Psoas muscle (tissue), 8 donors: ENCODE measurements around the gene CHCHD1. TPM values are rescaled to one million over a fixed set of nuclear protein-coding genes. Genes with fewer than 3 reads are reported as not detected.

Experiments used
- ATAC-seq, 4 donors: fragments of 200-7000 bp; cut with Tn5 transposase; one replicate each; pipeline ENCODE4 v1.9.1; 2020; ENCODE audit warnings: moderate library complexity in 3 of 4, mild to moderate bottlenecking in 2 of 4
- DNase-seq, 2 donors: peaks; one replicate each; pipeline ENCODE4 v3.0.0-alpha.2; 2020
- H3K27ac ChIP-seq: fragments of 200-600 bp; one replicate; pipeline ENCODE4 v1.8.0; 2022
- H3K27me3 ChIP-seq, 3 donors: fragments of 200-600 bp in 1 of 3; one replicate each; pipeline versions ENCODE4 v1.6.1 to v1.8.0; 2013 to 2022; ENCODE audit warnings: low read length in 2 of 3, mild to moderate bottlenecking in 2 of 3, moderate library complexity in 1 of 3; ENCODE audit not compliant: insufficient read depth in 3 of 3
- H3K36me3 ChIP-seq, 2 donors: fragments of 200-600 bp in 1 of 2; one replicate each; pipeline versions ENCODE4 v1.6.1 to v1.8.0; 2013 to 2022; ENCODE audit warnings: low read depth in 1 of 2, mild to moderate bottlenecking in 1 of 2, moderate library complexity in 1 of 2; ENCODE audit not compliant: insufficient read depth in 1 of 2
- H3K4me1 ChIP-seq: fragments of 200-600 bp; one replicate; pipeline ENCODE4 v1.8.0; 2022
- H3K4me3 ChIP-seq: fragments of 200-600 bp; one replicate; pipeline ENCODE4 v1.8.0; 2022; ENCODE audit warnings: mild to moderate bottlenecking
- H3K9me3 ChIP-seq: fragments of 200-600 bp; one replicate; pipeline ENCODE4 v1.8.0; 2022
- WGBS, 3 donors: extraction: QIAGEN DNeasy Blood & Tissue Kit; methylation state at CpG; one replicate each; pipeline versions ENCODE4 v1.1.6 to v1.1.7; 2013; 5-methylcytosine and 5-hydroxymethylcytosine counted together
- intact Hi-C, 2 donors: fragments of 100-400 bp; cut with DNase I; formaldehyde crosslinking; loops; one replicate each; pipeline versions ENCODE4 v1.11.0 to v1.14.2; 2022
- polyA plus RNA-seq, 3 donors: library from polyadenylated mRNA; stranded (reverse); fragments of 200-250 nt; gene quantifications; one replicate each; pipeline ENCODE4 v1.2.3, GENCODE V29; 2013
- total RNA-seq, 4 donors: library from RNA; stranded (reverse); fragmentation: NEBNext Ultra II Directional in 2 of 4; extraction: Animal tissue kit (Norgen Biotek cat#: 25700) in 2 of 4; gene quantifications; one replicate each; pipeline versions ENCODE4 v1.2.1 to v1.2.4, GENCODE V29; 2021 to 2023
- TF ChIP-seq, protein P1 (sequence below): fragments of 200-600 bp; IDR thresholded peaks from one replicate; pipeline ENCODE4 v1.8.0; 2022; ENCODE audit warnings: antibody characterized with exemption
- donor health status: healthy with polysubstance abuse.
- donor health status: DM: no; HTN: no; CAD: no; lungs with moderate emphysema.
- donor health status: Bipolar disorder and iron deficiency.
- donor health status: healthy.
- donor health status: DM: yes; HTN: yes; CAD: no.
- donor health status: DM: no; HTN: no; CAD: no.
- donor health status: DM: no; HTN: no; CAD: no.
- donor health status: DM: yes; HTN: yes; CAD: no.

The CHCHD1 gene
- total and polyA plus RNA-seq, 7 donors = 19.9 to 98.7 (median 30.9) TPM

DNA sequence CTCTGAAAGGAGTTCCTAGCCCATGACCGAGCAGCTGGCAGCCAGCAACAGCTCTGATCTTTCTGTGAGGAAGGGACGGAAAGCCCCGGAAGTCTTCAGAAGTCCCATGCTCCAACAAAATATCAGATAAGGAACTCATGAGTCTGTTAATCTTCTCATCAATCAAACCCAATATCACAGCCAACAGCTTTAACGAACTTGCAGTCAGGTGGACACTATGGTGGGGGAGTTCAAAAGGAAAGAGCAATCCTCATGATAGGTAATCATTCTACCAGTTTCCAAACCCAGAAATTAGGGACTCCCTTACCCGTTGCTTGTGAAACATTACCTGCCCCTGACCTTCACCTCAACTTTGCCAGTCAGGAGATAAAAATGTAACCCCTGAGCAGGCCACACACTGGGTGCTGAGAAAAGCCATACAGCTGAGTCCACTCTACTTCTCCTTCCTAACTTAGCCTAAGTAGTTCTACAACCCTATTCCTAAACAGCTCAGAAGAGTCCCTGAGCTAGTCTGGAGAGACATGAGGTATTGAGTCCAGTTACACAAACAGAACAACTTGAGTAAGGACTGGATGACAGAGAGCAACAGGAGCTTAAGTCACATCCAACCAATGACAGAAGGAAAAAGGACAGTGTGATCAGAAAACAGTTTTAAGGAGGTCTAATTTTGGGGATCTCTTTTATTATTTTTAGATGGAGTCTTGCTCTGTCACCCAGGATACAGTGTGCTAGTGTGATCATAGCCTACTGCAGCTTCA, 27.4 kb downstream of the CHCHD1 start:
- Histone ChIP-seq H3K4me1 (peaks cover 19% of the 10 kb centered on the region), H3K27ac (no peak overlapping the region), H3K27me3 (no peaks in the 10 kb centered on the region), H3K9me3 (no peaks in the 10 kb centered on the region), H3K4me3 (no peak overlapping the region), H3K36me3 (peaks cover 6 to 76% of the 10 kb centered on the region in 2 donors)
- intact Hi-C loops = no loop called here
- DNase-seq (peak in 1 of 2 donors; percentile 26), ATAC-seq (no peak)
- TF ChIP-seq, protein P1, sequence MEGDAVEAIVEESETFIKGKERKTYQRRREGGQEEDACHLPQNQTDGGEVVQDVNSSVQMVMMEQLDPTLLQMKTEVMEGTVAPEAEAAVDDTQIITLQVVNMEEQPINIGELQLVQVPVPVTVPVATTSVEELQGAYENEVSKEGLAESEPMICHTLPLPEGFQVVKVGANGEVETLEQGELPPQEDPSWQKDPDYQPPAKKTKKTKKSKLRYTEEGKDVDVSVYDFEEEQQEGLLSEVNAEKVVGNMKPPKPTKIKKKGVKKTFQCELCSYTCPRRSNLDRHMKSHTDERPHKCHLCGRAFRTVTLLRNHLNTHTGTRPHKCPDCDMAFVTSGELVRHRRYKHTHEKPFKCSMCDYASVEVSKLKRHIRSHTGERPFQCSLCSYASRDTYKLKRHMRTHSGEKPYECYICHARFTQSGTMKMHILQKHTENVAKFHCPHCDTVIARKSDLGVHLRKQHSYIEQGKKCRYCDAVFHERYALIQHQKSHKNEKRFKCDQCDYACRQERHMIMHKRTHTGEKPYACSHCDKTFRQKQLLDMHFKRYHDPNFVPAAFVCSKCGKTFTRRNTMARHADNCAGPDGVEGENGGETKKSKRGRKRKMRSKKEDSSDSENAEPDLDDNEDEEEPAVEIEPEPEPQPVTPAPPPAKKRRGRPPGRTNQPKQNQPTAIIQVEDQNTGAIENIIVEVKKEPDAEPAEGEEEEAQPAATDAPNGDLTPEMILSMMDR = no peak
- 60 to 69% (median 65%) methylated on average over 5 of the region's 5 CpGs for WGBS, 3 donors

DNA sequence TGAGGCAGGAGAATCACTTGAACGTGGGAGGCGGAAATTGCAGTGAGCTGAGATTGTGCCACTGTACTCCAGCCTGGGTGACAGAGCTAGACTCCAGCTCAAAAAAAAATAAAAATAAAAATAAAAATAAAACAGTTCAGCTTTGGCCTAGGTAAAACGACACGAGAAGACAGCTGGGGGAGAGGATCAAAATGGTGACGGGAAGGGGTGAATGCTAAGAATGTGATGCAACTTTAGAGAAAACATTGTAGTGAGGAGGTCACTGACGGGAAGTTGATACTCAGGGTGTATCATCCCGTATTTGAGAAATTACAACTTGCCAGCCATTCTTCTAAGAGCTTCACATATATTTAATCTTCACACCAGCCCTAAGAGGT, 28.5 kb downstream of the CHCHD1 start:
- H3K27ac ChIP-seq = peak overlapping the region; percentile 90
- TF ChIP-seq, protein P1 = no peak
- 57 to 80% (median 66%) methylated on average over 7 of the region's 7 CpGs for WGBS, 3 donors
- no peaks in the 10 kb centered on the region for H3K27me3 ChIP-seq
- H3K4me3 ChIP-seq = peak overlapping the region; percentile 91
- DNase-seq (no peak), ATAC-seq (no peak)
- peaks cover 19% of the 10 kb centered on the region for H3K4me1 ChIP-seq
- peaks cover 9 to 76% of the 10 kb centered on the region in 2 donors for H3K36me3 ChIP-seq
- no peaks in the 10 kb centered on the region for H3K9me3 ChIP-seq
- intact Hi-C loops = no loop called here

DNA sequence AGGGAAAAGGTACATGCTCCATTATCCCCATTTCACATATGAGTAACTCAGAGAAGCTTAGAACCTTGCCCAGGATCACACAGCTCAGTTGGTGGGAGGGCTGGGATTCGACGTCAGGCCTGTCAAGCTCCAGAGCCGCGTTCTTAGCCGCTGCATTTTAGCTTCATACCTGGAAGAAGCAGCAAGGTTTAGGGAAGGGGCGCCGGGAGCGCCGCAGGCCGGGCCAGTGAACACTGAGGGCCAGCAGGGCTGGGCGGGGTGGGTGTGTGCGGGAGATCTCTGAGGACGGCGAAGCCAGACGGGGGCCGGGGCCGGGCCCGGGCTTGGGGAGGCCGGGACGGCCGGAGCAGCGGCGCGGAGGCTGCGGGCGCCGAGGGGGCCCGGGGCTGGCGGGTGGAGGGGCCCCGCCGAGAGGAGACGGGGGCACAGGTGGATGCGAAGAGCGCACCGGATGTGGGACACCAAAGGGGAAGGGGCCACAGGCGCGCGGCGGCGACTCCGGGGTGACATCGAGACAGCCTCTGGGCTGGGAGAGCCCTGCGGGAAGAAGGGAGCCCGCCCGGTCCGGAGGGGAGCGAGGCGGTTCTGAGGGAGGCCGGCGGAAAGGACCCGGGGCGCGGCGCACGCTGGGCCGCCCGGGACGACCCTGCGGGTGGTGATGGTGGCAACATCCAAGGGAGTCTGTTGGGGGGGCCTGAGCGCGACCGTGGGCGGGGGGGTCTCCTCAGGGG, 29.1 kb downstream of the CHCHD1 start:
- H3K27ac ChIP-seq = peak overlapping the region; percentile 90
- 1 to 2% (median 1%) methylated on average over 19 to 63 of the region's 63 CpGs for WGBS, 3 donors
- intact Hi-C loops = no loop called here
- no peaks in the 10 kb centered on the region for H3K27me3 ChIP-seq
- peaks cover 19% of the 10 kb centered on the region for H3K4me1 ChIP-seq
- peak; percentile 44 to 67 for DNase-seq
- peaks cover 9 to 76% of the 10 kb centered on the region in 2 donors for H3K36me3 ChIP-seq
- TF ChIP-seq, protein P1 = no peak
- peak; percentile 20 to 43 (median 34) for ATAC-seq
- H3K9me3 ChIP-seq = no peaks in the 10 kb centered on the region
- H3K4me3 ChIP-seq = peak overlapping the region; percentile 91

DNA sequence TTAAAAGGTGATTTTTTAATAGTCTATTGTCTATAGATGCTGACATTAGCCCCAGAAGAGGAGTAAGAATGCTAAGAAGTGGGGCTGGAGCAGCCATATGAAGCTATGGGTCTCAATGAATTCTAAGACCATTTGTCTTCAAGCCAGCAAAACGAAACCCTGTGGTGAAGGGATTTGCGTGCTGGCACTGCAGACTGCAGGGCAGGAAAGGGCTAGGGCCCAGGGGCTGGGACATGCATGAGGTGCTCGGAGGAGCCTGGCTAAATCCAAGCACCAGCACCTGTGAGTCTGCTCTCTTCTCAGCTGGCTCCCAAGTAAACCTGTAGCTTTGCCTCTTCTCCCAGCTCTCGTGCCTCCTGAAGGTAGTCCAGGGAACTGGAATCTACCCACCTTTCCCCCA, 30.8 kb downstream of the CHCHD1 start:
- peaks cover 27% of the 10 kb centered on the region for H3K4me1 ChIP-seq
- H3K9me3 ChIP-seq = no peaks in the 10 kb centered on the region
- H3K27me3 ChIP-seq = no peaks in the 10 kb centered on the region
- H3K27ac ChIP-seq = peak overlapping the region; percentile 63
- H3K4me3 ChIP-seq = no peak overlapping the region
- TF ChIP-seq, protein P1 = no peak
- intact Hi-C loops = no loop called here
- peak in 1 of 2 donors; percentile 42 for DNase-seq
- peaks cover 9 to 73% of the 10 kb centered on the region in 2 donors for H3K36me3 ChIP-seq
- WGBS, 3 donors = 68 to 85% (median 74%) methylated on average over 4 of the region's 4 CpGs
- ATAC-seq = no peak
